Head of caudate nucleus (tissue), 42 donors: ENCODE measurements around the gene GRAP.

Source experiments
- DNase-seq, 42 donors: peaks; one replicate each; pipeline versions ENCODE4 v3.0.0 to v3.0.0-alpha.2; 2020 to 2021; ENCODE audit warnings: mixed read lengths in 7 of 42
- intact Hi-C: fragments of 100-400 bp; cut with DNase I; formaldehyde crosslinking; loops from one replicate; pipeline ENCODE4 v1.15.0; 2022

The GRAP gene

GRCh38 chr17:18991531-18992315 is 55.0 kb downstream of the GRAP start:
- DNase-seq, result no peak
- intact Hi-C loops, result no loop called here

DNA sequence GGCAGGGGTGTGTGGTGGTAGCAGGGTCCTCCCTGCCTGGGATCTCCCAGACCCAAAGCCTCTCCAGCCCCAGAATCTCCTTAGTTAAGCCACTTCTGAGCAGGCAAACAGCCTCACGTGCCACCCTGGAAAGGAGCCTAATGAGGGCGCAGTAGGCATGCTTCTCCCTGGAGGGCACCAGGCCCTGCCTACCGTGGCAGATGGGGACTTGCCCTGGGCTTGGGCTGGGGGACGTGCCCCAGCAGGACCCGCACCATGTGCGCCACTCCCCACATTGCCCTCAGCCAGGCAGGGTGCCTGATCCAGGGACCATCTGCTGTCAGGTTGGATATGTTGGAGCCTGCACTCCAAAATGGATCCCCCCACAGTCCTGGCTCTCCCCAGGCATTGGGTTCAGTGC is 56.4 kb downstream of the GRAP start:
- intact Hi-C loops, result no loop called here
- no peak for DNase-seq

- no peak for DNase-seq
Measured at GRCh38 chr17:18988546-18989173, 58.1 kb downstream of the GRAP start.

DNA sequence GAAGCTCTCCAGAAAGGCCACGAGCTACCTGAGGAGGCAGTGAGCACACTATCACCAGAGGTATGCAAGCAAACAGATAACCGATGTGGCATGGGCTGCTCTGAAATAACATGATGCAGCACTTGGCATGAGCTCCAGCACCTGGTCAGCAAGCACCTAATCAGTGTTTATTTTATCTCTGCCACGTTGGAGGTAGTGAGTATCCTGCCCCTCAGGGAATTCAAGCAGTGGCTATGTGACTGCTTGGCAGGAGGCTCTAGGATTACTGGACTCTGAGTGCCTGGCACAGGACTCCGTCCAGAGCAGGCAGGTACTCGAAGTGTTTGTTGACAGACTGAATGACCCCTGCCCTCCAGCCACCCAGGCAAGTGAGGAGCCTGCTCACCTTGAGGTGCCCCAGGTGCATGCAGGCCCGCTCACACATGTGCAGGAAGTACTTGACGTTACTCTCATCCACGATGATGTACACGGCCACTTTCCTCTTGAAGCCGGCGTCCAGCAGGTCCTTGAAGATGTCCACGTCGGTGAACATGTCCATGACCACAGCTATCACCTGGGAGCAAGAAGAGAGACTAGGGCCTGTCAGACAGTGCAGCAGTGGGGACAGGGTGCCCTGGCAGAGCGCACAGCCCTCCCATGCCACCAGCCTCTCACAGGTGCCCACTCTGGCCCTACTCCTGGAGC is 58.8 kb downstream of the GRAP start:
- intact Hi-C loops, result no loop called here
- no peak for DNase-seq

More at GRCh38 chr17:18988546-18989173, 58.1 kb downstream of the GRAP start:
- intact Hi-C loops, result no loop called here

GRCh38 chr17:18987230-18987610 is 59.5 kb downstream of the GRAP start:
- no peak for DNase-seq
- intact Hi-C loops, result no loop called here

DNA sequence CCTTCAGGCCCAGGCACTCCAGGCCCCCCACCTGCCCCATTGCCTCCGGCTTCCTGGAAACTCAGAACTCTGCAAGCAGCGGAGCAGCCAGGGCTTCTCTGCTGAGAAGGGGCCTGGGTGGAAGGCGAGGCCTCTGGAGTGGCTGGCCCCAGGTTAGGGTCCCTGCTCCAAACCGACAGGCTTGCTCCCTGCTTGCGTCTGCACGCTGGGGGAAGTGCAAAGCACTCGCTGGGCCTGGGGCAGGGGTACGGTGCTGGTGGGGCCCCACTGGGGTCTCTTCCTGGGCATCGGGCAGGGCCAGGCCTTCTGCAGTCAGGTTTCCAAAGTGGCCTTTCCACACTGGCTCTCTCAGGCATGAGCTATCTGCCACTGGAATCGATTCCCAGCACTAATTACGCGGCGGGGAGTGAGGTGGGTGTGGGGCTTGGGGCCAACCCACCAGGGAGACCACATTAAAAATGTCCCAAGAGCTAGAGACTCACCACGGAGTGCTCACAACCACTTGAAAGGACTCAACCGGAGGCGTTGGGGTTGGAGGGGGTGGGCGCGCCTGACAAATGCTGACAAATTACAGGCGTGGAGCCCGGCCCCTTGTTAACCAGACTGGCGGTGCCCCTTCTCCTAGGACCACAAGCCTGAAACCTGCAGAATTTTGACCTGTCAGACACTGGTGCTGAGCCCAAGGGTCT is 60.1 kb downstream of the GRAP start:
- DNase-seq, result no peak
- intact Hi-C loops, result no loop called here

- DNase-seq, result no peak
- intact Hi-C loops, result no loop called here
Measured at GRCh38 chr17:18985475-18985874, 61.3 kb downstream of the GRAP start.

- intact Hi-C loops, result no loop called here
- no peak for DNase-seq
Measured at GRCh38 chr17:18984273-18985114, 62.3 kb downstream of the GRAP start.

DNA sequence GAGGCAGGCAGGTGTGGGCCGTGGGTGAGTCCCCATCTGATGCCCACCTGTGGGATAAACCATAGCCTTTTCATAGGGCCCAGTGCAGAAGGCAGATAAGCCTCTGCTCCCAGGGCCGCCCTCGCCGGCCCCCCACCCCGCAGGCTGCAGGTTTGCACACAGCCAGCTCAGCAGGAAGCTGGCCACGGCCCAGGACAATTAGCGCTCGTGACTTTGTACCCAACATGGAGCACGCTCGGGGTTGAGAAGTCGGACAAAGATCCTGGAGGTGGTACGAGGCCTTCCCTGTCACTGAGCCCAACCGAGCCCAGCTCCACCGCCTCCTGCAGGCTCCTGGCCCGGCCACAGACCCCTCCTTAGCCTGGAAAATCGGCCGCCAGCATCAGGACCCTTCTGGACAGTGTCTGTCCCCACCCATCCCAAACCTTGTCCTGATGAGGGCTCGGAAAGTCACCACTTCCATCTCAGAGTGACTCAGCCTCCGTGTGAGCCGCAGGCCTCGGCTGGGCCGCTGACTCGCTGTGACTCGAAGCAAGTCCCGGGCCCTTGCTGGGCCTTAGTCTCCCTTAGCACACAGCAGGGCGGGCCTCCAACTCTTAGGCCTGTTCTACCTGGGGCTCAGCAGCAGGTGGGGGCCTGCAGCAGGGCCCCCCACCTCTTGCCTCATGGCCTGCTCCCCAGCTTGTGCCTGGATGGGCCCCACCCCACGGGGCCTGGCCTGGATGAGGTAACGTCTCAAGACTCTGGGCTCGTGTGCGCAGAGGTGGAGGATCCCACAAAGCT is 64.9 kb downstream of the GRAP start:
- no peak for DNase-seq
- intact Hi-C loops, result no loop called here

- DNase-seq, result no peak
- intact Hi-C loops, result no loop called here
Measured at GRCh38 chr17:18981335-18981641, 65.5 kb downstream of the GRAP start.

DNA sequence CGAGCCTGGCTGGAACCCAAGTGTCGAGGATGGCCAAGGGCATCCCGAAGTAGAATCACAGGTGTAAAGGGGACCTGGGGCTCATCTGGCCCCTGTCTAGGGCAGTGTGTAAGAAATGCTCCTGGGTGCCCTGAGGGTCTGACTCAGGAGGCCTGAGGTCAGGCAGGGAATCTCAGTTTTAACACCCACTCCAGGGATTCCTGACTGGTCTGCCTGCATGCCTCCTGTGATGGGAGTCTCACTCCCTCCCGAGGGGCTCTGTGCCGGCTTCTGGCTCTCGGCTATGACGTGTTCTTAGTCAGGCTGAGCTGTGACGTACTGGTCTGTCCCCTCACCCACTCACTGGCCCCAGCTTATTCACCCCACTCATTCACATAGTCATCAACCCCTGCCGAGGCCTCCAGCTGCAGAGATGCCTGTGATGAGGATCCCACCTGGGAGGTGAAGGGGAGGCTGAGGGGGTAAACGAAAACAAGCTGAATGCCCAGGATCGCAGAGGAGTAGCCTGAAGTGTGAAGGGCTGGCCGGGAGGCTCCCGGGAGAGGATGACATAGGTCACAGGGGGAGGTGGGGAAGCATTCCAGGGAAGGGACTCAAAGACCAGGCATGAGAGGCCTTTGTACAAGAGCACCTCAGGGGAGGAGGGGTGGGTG is 65.9 kb downstream of the GRAP start:
- no peak for DNase-seq
- intact Hi-C loops, result no loop called here

DNA sequence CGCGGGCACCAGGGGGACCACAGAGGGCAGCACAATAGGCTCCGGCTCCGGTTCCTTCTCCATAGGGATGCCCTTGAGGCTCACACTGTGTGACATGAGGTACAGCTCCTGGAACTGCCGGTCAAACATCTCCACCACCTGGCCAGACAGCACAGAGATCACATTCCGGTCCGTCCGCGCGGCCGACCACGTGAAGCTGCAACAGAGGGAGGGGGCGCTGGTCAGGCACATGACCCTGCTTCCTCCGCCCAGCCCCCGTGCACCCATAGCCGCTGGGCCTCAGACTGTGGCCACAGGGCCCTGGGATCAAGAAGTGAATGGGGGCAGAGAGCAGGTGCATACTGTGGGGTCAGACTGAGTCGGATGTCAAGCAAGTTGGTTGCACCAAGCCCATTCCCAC is 68.1 kb downstream of the GRAP start:
- intact Hi-C loops, result no loop called here
- no peak for DNase-seq

- no peak for DNase-seq
Measured at GRCh38 chr17:18978050-18978449, 68.7 kb downstream of the GRAP start.

DNA sequence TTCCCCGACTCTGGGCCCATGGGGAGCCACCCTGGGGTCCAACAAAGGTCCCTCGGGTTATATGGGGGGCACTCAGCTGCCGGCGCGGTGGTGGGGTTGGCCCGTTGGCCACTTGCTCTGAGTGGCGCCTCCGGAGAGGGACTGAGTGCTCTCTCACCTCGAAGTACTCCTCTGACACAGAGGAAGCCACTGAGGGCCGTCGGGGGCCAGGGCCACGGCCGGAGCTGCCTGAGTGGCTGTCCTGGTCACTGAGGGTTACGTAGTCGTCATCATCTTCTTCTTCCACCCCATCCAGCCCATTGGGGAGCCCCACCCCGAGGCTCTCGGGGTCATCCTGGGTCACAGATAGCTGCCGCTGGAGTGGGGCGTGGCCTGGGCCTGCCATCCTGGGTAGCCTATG is 69.1 kb downstream of the GRAP start:
- DNase-seq, result no peak
- intact Hi-C loops, result no loop called here

More at GRCh38 chr17:18978050-18978449, 68.7 kb downstream of the GRAP start:
- intact Hi-C loops, result no loop called here

DNA sequence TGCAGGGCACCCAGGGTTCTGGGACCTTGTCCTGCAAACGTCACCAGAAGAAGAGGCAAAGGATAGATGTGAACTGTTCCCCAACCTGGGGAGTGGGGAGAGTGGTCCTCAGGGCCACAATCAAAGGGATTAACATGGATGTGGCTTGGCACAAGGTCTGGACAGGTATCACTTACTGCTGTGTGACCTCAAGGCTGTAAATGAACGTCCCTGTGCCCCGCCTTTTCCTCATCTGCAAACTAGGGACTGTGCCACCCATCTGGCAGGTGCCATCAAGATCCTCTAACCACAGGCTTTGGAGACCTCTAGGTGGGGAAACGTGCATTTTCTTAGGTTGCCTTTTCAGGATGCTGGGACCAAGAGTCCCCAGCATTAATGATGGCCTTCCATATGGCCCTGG is 69.7 kb downstream of the GRAP start:
- intact Hi-C loops, result no loop called here
- no peak for DNase-seq

GRCh38 chr17:18976201-18976600 is 70.6 kb downstream of the GRAP start:
- DNase-seq, result no peak
- intact Hi-C loops, result no loop called here

- intact Hi-C loops, result no loop called here
- DNase-seq, result no peak
Measured at GRCh38 chr17:18975597-18975996, 71.2 kb downstream of the GRAP start.
